GM19372 (cell line): Measurements from ENCODE around the gene IZUMO1.
"Not testable (repeated sequence)": the region's sequence is repeated elsewhere in the genome, so short reads cannot be mapped to it uniquely, and the experiment has no call there.

Source experiments
- ATAC-seq: cut with Tn5 transposase; IDR thresholded peaks from one replicate; pipeline ENCODE4 v1.9.1; 2021; ENCODE audit warnings: mild to moderate bottlenecking, low read depth, moderate library complexity; ENCODE audit not compliant: unreplicated experiment

IZUMO1 gene

DNA sequence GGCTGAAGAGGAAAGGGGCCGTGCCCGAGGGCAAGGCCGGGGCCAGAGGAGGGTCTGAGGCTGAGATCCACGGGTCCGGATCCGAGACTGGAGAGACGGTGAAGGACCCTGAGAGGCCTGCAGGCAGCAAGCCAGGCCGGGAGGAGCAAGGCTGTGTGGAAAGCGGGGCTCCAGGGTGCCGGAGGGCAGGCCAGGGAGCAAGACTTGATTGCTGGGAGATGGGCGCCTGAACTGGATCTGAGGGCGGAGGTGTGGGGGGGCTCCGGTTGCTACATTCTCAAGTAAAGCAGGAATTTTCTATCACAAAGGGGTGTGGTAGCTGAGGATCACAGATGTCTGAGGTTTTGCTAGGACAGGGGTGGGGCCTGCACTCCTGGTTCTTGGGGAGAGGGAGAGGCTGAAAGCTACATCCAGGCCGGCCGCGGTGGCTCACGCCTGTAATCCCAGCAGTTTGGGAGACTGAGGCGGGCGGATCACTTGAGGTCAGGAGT lies 31.0 kb downstream of the IZUMO1 start:
- ATAC-seq = no peak

DNA sequence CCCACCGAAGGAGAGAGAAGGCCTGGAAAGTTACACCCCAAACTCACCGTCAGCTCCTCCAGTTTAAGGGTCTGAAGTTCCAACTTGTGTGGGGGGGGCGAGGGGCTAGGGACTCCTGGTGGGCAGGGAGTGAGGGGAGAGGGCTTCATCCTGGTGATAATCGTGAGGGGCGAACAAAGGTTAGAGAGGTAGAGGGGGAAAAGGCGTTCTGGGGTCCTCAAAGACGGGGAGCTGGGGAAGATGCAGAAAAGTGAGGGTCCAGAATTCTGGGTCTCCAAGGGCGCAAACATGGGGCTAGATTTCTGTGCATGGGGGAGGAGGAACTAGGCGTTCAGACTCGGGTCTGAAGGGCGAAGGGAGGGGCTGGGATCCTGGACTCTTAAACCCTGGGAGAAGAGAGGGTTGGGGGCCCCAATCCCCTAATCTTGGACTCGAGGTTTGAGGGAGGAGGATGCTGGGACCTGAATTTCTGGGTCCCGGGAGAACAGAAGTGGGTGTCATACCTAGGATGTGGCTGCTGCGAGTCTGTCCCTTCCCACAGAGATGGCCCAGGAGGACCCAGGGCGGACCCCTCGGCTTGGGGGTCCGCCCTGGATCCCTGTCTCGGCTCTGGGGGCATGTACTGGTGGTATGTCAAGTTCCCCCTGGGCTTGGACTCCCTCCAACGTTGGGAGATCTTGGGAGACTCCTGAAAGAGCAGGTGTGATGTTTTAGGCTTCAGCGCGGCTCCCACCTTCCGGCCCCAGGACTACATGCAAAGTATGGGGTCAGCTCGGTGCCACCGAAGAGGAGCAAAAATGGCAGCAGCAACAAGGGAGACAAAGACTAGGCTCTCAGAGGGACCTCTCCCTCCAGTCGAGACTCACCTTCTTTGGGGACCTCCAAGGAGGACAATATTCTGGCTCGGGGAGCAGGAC lies 31.7 kb downstream of the IZUMO1 start:
- ATAC-seq = no peak

- ATAC-seq = peak; percentile 87
These were observed 32.6 kb downstream of the IZUMO1 start for GRCh38 chr19:48713864-48714755.

GRCh38 chr19:48713041-48713863 lies 33.5 kb downstream of the IZUMO1 start:
- ATAC-seq = no peak

DNA sequence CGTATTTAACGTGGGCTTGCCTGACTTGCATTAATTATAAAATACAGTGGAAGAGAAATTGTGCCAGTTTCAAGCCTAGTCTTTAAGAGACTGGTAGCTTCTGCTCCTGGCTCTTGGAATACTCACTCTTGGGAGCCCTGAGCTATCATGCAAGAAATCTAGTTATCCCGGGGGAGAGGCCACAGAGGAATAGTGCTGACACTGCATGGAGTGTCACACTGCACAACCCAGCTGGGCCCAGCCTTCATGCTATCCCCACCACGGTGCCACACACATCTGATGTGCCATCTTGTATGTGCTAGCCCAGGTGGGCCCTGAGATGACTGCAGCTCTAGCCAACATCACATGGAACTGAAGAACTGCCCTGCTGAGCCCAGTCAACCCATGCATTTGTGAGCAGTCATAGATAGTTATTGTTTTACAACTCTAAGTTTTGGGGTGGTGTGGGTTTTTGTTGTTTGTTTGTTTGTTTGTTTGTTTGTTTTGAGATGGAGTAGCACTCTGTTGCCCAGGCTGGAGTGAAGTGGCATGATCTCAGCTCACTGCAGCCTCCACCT lies 35.5 kb downstream of the IZUMO1 start:
- ATAC-seq = no peak

DNA sequence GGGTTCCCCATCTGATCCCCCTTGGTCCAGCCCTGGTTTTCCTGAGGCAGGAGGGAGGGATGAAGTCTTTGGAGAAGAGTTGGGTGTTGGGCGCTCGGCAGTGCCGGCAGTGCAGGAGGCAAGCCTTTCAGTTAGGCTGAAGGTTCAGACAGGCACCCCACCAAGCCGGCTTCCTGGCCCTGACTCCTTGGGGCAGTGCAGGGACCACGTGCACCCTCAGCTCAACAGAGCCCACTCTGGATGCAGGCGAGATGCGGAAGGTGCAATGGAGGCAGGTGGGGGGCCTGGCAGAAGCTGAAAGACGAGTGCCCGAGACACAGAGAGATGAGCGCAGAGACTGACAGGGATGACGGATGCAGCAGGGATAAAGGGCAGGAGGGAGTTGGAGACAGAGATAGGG lies 38.2 kb downstream of the IZUMO1 start:
- no peak for ATAC-seq

DNA sequence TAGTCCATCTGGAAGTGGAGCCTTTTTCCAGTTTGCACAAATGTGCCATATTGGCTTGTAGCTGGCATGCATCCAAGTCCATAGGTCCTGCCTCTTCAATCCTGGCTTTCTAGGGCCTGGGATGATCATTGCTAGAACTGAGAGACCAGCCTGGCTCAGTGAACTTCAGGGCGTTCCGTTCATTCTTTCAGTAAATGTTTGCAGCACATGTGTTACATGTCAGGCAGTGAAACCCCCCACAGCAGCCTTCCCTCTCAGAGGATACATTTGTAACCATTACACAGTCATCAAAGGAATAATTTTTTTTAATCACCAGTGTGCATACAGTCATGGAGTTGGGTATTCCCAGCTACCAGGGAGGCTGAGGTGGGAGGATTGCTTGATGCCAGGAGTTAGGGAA lies 41.3 kb downstream of the IZUMO1 start:
- ATAC-seq = no peak

DNA sequence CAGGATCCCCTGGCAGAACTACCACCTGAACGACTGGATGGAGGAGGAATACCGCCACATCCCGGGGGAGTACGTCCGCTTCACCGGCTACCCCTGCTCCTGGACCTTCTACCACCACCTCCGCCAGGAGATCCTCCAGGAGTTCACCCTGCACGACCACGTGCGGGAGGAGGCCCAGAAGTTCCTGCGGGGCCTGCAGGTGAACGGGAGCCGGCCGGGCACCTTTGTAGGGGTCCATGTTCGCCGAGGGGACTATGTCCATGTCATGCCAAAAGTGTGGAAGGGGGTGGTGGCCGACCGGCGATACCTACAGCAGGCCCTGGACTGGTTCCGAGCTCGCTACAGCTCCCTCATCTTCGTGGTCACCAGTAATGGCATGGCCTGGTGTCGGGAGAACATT lies 43.4 kb downstream of the IZUMO1 start:
- ATAC-seq = no peak

DNA sequence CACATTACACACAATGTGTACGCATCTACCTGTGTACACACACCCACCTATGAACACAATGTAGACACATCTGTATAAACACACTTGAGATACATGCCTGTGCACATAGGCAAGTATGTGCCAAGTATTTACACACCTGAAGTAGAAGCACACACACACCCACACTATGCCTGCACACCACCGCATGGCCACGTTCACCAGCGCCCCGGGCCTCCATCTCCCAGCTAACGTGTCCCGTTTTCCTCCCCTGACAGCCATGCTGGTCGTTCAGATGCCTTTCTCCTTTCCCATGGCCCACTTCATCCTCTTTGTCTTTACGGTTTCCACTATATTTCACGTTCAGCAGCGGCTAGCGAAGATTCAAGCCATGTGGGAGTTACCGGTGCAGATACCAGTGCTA lies 44.0 kb downstream of the IZUMO1 start:
- no peak for ATAC-seq

GRCh38 chr19:48698046-48698445 lies 48.7 kb downstream of the IZUMO1 start:
- ATAC-seq = no peak

- no peak for ATAC-seq
These were observed 50.2 kb downstream of the IZUMO1 start for GRCh38 chr19:48696353-48697010.

DNA sequence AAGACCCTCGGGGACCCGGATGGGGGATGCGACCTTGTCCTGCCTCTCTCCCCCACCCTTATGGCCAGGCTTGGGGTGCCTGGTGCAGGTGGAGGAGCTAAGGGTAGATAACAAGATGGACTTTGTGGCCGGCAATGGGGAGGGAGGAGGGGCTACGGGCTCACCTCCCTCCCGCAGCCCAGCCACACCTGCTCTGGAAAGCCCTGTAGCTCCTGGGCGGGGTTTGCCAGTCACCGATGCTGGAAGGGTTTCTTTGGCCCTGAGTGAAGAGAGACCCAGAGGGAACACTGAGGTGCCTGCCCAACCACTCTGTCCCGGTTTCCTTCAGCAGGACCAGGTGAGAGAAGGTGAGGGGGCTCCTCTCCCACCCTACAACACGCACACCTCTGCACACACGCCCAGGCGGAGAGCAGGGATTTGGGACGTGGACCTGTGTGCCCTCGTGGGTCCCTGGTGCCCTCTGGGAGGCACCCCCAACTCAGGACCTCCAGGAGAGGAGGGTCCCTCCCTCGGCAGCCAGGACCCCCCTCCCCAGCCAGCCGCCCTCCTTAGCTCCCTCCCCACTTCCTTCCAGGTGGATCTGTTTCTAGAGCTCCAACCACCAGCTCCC lies 50.9 kb downstream of the IZUMO1 start, which contains the start of gene FUT2:
TSS of gene FUT2 (plus strand) at position 229 of the 610 bp plus-strand sequence. CDS start 6,986 bp downstream, outside the sequence.
- ATAC-seq = no peak

DNA sequence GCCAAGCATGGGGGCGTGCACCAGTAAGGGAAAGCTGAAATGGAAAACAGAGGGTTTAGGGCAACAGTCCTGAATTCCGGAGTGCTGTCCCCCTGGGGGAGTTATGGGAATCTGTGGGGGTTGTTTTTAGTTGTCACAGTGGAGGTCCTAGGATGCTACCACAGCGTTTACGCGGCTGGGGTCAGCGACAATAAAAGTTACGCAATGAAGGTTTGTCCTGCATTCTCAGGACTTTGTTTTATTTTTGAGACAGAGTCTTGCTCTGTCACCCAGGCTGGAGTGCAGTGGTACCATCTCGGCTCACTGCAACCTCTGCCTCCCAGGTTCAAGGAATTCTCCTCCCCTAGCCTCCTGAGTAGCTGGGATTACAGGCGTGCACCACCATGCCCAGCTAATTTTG lies 53.1 kb downstream of the IZUMO1 start:
- not testable (repeated sequence) for ATAC-seq
